BJ (cell line): ENCODE results near the gene BBC3. TPM values are rescaled to one million over a fixed set of nuclear protein-coding genes. Genes with fewer than 3 reads are reported as not detected.

ENCODE experiments used
- CTCF ChIA-PET: fragments of 350-600 bp; formaldehyde crosslinking; extraction: SDS; loops from one replicate; lab custom pipeline; 2021; ENCODE audit warnings: antibody characterized with exemption, inconsistent platforms; lab: Yijun Ruan, JAX
- POLR2A ChIA-PET: fragments of 300-600 bp; sonication (Branson Sonifier 250); formaldehyde crosslinking; extraction: SDS; loops from one replicate; lab custom pipeline; 2021; ENCODE audit warnings: antibody characterized with exemption; lab: Charles Lee
- DNase-seq: peaks from one replicate; pipeline ENCODE4 v3.0.0-alpha.2; 2011; ENCODE audit warnings: low read depth
- H3K27me3 ChIP-seq: 2 replicates; pipeline ENCODE4 v1.6.0; 2011; ENCODE audit warnings: low read length; ENCODE audit not compliant: control insufficient read depth, insufficient read depth
- H3K36me3 ChIP-seq: 2 replicates; pipeline ENCODE4 v1.5.1; 2011; ENCODE audit warnings: low read length; ENCODE audit not compliant: control insufficient read depth, insufficient read depth
- H3K4me3 ChIP-seq: 2 replicates; pipeline ENCODE4 v1.5.1; 2011; ENCODE audit warnings: low read depth, mild to moderate bottlenecking, control low read depth, low read length
- CTCF ChIP-seq: IDR thresholded peaks from 2 replicates; pipeline ENCODE4 v1.5.1; 2011; ENCODE audit warnings: low read depth, mild to moderate bottlenecking, control low read depth, inconsistent platforms, low read length, moderate library complexity; ENCODE audit not compliant: insufficient read depth
- polyA plus RNA-seq: library from polyadenylated mRNA; depleted of rRNA; stranded (reverse); fragments of >200 nt; gene quantifications from 2 replicates; pipeline ENCODE4 v1.2.3, GENCODE V29; 2011

The BBC3 gene
- polyA plus RNA-seq, 1 experiment: 5.2 TPM

GRCh38 chr19:47215581-47215980 lies 15.4 kb downstream of the BBC3 start:
- H3K36me3 ChIP-seq: peaks cover 9% of the 10 kb centered on the region
- no peak for TF ChIP-seq CTCF
- CTCF ChIA-PET: interaction anchor here (11.3 kb wide), 1 partner anchor 30 kb away, joined by 229 read pairs; no protein-coding TSS in a partner anchor
- POLR2A ChIA-PET: interaction anchor here (0.6 kb wide), 1 partner anchor 136 kb away, joined by 3 read pairs; no protein-coding TSS in a partner anchor
- DNase-seq: no peak
- no peaks in the 10 kb centered on the region for H3K27me3 ChIP-seq
- no peak overlapping the region for H3K4me3 ChIP-seq

DNA sequence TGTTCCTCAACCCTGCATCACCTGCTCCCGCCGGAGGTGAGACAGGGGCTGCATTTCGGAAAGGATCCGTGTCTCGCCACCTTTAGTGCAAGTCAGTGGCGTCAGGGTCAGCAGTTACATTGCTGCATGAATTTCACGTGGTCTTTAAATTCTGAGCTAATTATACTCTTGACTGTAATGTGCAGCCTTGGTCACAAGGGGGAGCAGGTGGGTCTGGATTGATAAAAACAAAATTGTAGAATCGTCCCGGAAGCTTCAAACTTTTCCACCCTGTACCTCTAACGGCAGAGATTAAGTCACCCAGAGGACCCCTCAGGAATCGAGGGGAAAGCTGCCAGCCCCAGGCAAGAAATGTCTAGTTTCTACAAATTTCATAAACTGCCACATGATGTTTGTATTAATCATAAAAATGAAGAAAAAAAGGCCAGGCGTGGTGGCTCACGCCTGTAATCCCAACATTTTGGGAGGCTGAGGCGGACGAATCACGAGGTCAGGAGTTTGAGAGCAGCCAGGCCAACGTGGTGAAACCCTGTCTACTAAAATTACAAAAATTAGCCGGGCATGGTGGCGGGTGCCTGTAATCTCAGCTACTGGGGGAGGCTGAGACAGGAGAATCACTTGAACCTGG lies 20.2 kb downstream of the BBC3 start:
- peak; percentile 78 for TF ChIP-seq CTCF
- H3K4me3 ChIP-seq: no peak overlapping the region
- ChIA-PET POLR2A (interaction anchor here (0.6 to 1.5 kb wide), 4 partner anchors 15 to 399 kb away, joined by 3 to 13 read pairs (median 4); no protein-coding TSS in a partner anchor), CTCF (interaction anchor here (0.6 to 11.3 kb wide), 27 partner anchors 9 to 131 kb away, joined by 3 to 229 read pairs (median 6); partner anchors contain the start of gene CCDC9)
- DNase-seq: peak; percentile 50
- no peaks in the 10 kb centered on the region for H3K27me3 ChIP-seq
- peaks cover 11% of the 10 kb centered on the region for H3K36me3 ChIP-seq

DNA sequence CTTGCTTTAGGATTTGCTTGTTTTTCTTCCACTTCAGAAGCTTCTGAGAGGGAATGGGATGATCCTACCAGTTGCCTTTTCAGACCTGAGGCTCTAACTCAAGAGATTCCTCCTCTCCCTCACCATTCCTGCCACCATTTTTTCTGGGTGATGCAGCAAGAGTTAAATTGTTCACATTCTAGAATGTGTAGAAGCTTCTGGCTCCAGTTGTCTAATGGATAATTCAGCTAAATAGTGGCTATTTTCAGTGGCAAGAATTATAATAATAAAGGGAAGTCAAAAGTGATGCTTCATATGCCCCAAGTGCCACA lies 20.9 kb downstream of the BBC3 start:
- ChIA-PET POLR2A (interaction anchor here (0.6 to 1.5 kb wide), 4 partner anchors 16 to 400 kb away, joined by 3 to 13 read pairs (median 4); no protein-coding TSS in a partner anchor), CTCF (interaction anchor here (0.7 to 11.3 kb wide), 24 partner anchors 10 to 131 kb away, joined by 3 to 229 read pairs (median 6); partner anchors contain the start of gene CCDC9)
- H3K36me3 ChIP-seq: peaks cover 14% of the 10 kb centered on the region
- H3K4me3 ChIP-seq: no peak overlapping the region
- no peak for TF ChIP-seq CTCF
- DNase-seq: no peak
- H3K27me3 ChIP-seq: no peaks in the 10 kb centered on the region

- Histone ChIP-seq H3K36me3 (peaks cover 14% of the 10 kb centered on the region), H3K4me3 (no peak overlapping the region), H3K27me3 (no peaks in the 10 kb centered on the region)
- no peak for TF ChIP-seq CTCF
- ChIA-PET CTCF (interaction anchor here (0.7 to 11.3 kb wide), 17 partner anchors 10 to 66 kb away, joined by 3 to 229 read pairs (median 8); partner anchors contain the start of gene CCDC9), POLR2A (no interaction called here)
- no peak for DNase-seq
Measured at GRCh38 chr19:47209319-47210179, 21.4 kb downstream of the BBC3 start.

DNA sequence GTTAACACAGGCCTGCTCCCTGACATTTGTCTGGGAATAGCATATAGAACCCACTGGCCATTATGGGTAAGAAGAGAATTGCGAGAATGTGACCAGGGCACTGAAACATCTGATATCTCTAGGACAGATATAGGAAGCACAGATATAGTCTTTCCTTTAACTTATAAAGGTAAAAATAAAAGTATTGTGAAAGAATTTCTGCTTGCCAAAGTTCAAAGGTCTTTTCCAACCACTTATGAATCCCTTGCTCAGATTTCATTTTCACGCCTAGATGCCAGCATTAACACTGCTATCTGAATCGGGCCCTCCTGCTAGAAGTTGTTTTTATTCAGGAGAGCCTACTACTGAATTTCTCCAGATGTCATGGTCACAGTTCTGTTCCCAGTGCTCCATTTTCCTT lies 27.7 kb downstream of the BBC3 start:
- TF ChIP-seq CTCF: no peak
- Histone ChIP-seq H3K4me3 (no peak overlapping the region), H3K36me3 (peaks cover 11% of the 10 kb centered on the region), H3K27me3 (no peaks in the 10 kb centered on the region)
- DNase-seq: no peak
- ChIA-PET POLR2A (no interaction called here), CTCF (no interaction called here)
